HG03159 (cell line): Measurements from ENCODE around the gene WDFY2.

ENCODE experiments used
- ATAC-seq: cut with Tn5 transposase; IDR thresholded peaks from one replicate; pipeline ENCODE4 v1.9.1; 2021; ENCODE audit warnings: mild to moderate bottlenecking, moderate library complexity; ENCODE audit not compliant: unreplicated experiment

WDFY2 gene

DNA sequence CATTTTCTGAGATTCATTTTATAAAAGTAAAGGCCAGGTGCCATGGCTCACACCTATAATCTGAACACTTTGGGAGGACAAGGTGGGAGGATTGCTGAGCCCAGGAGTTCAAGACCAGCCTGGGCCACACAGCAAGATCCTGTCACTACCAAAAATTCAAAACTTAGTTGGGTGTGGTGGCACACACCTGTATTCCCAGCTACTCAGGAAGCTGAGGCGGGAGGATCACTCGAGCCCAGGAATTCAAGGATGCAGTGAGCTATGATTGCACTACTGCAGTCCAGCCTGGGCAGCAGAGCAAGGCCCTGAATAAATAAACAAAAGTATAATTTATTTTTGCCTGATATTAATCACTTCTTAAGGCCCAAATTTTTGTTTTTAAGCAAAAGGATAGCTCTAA, 179.2 kb downstream of the WDFY2 start:
- ATAC-seq, result no peak

DNA sequence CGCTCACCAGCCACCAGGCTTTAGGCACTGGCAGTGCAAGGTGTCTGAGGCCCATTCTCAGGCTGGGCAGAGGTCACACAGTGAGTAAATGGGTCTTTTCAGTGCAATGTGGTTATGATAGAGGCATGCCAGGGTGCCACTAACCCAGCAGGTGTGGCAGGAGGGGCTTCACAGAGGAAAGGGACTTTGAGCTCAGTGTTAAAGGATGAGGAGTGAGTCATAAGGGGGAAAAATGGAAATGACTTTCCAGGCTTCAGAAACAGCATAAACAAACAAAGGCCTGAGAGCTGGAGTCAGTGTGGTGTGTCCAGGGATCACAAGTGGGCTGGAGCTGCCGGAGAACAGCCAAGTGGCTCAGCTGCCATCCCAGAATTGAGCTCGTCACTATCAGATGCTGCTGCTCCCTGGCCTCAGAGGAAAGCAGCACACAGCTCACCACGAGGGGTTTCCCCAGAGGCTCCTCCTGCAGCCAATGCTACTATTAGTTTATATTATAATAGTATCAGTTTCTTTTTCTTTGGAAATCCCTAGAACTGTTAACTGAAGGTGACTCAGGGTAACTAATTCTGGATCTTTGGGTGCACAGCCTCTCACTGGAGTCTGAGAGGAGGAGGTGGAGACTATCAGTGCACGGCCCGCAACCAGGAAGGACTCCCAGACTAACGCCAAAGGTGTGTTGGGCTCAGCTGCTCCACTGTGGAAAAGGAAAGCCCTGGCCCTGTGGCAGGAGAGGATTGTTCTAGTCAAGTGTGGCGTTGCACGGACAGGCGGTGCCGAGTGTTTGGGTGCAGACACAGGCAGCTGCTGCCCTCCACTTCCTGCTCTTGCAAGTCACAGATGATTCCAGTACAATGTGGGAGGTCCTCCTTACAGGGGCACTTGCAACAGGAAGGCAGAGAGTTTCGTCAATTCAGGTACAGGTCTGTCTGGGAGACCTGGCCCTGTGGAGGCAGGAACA, 180.2 kb downstream of the WDFY2 start:
- ATAC-seq, result peak; percentile 89

DNA sequence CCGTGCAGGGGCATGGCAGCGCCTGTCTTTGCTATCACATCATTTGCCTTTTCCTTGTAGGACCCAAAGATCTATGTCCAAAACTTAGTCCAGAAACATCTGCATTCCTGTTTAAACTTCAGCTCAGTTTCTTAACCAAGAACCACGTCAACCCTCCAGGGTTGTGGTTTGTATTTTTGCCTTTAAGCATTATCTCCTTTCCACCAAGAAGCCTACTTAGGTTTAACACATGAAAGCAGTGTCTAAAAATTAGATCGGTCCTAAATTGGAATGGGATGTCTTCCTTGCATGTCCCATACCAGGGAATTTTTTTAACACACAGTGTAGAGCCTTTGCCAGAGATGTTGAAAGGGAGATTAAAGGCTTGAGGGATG, 180.9 kb downstream of the WDFY2 start:
- no peak for ATAC-seq

DNA sequence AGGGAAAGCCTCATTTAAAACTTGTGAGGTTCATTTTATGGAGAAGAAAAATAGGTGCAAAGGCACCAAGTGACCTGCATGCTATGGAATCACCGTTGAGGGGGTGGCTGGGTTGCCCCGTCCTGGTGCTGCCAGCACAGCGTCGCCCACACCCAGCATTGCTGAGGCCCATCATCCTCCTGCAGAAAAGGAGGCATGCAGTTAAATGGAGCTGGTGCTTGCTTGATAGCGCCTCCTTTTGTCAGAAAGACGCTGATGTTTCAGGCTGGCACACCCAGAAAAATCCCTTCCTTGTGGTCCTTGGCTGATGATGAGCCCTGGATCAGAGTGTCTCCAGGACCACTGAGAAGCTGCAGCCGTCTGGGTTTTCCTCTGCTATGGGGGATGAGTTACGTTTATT, 182.8 kb downstream of the WDFY2 start:
- no peak for ATAC-seq

DNA sequence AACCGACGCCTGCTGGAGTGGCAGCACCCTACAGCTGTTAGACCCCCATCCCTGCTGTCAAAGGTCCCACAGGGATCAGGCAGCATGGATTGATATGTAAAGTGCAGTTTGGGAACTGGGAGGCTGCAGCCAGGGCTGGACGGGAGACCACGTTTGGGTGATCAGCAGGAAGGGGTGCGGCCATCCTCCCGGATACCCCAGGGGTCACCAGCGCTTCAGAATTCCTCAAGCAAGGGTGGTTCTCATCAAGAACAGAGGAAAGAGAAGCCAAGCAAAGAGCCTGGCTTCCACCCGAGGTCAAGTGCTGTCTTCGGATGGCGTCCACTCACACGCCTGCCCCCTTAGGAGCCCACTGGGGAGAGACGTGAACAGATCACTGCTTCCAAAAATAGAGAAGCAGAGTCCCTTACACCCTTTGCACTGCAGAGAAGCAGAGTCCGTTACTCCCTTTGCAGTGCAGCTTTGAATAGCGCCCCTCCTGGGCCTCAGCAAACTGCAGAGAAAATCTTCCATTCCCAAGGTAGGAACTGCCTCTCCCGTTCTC, 184.2 kb downstream of the WDFY2 start:
- ATAC-seq, result no peak

DNA sequence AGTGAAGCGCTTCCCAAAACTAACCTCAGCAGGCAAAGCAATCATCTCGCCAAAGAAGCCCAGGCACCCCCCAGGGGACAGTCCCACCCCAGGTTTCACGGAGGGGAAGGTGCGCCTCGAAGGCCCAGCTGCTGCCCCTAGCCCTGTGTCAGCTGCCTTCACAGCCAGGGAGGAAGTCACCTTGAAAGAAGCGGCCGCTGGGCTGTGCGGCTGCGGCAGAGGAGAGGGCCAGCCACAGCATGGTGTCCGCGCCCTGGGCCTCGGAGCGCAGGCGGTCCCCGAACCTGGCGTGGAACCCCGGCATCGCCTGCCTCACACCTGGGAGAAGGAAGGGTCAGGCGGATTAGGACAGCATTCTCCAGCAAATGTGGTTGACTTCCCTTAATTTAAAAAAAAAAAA, 184.7 kb downstream of the WDFY2 start:
- ATAC-seq, result no peak

DNA sequence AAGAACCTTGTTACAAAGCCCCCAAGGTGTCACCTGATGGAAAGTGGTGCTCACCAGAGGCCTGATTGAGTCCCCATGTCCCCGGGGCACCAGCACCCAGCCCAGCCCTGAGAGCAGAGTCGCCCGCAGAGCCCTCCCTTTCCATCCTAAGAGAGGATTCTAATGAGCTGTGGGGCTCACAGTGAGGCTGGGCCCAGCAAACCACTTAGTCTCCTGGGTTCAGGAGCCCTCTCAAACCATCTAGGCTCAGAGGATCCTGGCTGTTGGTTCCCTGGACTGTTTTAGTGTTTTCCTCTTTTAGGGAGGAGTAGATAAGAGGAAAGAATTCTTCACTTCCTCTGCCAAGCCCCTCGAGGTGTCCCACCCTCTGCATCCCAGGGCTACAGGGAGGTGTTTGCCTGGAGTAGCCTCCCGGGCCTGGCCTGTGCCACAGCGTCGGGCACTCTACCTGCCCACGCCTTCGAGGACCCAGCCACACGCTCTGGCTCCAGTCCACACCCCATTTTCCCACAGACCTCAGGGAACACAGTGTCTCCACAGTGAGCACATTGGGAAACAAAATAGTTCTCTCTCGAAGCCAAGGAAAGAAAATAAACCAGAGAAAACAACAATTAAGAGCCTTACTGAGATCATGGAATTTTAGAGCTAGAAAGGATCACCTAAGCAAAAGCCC, 185.3 kb downstream of the WDFY2 start:
- no peak for ATAC-seq

DNA sequence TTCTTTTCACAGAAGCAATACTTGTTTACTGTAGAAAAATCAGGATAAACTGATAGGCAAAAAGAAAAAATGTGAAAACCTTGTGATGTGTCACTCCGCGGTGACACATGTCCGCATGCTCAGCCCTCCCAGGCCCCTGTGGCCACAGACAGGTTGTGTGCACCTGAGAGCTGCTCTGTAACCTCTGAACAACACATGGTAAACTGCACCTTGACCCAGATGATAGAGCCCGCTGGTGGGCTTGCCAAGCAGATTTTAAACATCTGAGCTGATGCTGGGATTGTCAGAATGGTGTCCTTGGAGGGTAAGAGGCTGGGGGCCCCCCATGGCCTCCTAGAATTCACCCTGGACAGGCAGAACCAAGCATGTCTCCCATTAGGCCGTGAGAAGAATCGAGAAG, 185.9 kb downstream of the WDFY2 start:
- ATAC-seq, result no peak

DNA sequence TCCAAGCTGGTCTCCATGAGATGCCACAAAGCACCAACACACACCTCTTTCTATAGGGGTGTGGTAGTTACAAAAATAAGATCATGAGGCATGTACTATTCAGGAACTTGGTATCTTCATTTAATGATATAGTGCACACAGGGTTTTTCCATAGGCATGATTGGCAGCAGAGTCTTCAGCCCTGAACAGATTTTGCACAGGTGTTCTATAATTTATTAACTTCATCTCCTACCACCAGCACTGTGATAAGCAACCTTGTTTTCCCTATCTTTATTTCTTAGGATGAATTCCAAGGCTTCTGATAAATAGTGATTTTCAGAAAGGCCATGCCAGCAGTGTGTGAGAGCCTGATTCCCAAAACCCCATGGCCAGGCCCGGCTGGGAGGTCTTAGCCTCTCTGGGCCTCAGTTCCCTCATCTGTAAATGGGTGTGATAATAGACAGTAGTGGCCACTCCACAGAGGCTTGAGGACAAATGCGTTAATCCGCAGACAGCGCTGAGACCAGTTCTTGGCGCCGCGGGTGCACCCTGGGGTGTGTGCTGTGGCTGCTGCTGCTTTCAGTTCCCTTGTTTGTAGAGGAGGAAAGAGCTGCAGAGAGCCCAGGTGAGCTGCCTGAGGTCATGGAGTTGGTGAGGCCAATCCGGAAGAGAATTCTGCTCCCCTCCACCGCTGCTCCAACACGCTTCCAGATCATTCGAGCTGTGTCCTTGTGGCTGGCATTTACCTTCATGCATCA, 186.6 kb downstream of the WDFY2 start:
- no peak for ATAC-seq

DNA sequence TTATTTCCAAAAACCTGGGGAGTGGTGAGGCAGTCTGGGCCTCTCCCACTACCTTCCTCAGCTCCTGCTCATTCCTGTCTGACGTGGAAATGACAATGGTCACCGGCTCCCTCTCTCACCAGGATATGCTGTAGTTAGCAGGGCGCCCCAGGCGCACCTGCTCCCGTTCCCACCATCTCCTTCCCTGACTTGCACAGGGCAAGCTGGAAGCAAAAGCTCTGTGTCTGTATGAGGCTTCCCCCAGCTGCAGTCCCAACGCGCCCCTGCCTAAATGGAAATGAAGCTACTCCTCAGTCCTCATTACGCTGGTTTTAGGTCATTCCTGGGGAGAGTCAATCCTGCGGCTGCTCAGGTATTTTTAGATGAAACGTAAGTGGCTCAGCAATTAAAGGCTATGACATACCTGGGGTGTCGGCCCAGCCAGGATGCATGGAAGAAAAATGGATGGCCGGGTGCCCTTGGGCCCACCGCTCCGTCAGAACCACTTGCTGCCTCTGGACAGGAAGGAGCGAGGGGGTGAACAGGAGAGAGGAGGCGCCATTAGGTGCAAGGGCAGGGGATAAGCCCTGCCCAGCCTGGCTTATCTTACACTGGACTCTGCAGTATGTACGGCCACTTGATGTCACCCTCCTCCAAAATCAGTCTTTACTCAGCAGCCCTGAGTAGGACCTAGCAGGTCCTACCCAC, 187.3 kb downstream of the WDFY2 start:
- no peak for ATAC-seq

DNA sequence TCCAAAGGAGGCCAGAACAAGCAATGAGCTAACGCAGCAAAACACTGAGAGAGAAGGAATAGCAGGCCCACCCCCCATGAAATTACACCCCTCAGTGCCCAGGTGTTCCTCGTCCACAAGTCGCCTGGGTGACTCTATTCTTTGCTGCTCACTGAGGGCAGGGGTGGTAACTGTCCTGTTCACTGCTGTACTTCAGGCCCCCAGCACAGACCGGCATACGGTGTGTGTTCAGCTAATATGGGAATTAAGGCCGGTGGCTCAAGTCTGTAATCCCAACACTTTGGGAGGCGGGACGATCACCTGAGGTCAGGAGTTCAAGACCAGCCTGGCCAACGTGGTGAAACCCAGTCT, 187.8 kb downstream of the WDFY2 start:
- ATAC-seq, result no peak

DNA sequence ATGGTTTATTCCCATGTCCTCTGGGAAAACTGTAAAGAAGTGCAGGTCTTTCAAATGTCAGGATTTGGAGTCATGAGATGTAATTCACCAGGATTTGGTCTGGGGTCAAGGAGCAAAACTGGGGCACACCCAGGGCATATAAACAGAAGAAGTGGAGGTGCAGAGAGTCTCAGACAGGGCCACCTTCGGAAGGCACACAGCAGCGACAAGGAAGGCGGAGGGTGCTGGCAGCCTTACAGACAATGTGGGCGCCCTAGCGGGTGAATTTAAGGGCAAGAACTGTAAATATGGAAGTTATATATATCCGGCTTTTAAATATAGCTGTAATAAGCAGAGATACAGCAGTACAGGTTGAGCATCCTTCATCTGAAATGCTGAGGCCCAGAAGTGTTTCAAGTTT, 188.5 kb downstream of the WDFY2 start:
- ATAC-seq, result no peak

DNA sequence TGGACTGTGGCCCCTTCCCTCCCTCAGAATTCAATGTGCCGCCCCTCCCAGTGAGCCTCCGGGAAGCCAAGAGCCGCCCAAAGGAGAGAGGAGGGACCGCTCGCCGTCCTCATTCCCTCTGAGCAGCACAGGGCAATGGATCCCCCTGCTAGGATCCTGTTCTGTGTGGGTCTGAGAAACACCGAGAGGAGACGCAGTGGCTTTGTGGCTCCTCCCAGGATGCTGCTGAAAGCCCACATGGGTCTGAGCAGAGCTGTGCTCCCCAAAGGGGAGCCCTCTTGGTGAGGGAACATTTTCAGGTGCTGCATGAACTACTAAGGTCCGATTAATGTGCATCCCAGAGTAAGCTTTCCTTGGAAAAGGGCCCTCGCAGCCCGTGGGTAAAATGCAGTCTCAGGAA, 189.3 kb downstream of the WDFY2 start:
- no peak for ATAC-seq

DNA sequence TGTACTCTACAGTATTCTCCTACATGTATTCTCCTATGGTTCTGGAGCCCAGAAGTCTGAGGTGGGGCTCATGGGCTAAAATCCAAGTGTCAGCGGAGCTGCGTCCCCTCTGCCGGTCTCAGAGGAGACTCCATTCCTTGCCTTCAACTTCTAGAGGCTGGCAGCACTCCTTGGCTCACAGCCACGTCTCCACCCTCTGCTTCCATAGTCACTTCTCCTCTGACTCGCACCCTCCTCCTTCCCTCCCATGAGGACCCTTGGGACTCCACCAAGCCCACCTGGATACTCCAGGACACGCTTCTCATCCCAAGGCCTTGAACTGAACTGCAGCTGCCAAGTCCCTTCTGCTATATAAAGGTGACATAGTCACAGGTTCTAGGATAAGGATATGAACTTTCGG, 191.9 kb downstream of the WDFY2 start:
- no peak for ATAC-seq

DNA sequence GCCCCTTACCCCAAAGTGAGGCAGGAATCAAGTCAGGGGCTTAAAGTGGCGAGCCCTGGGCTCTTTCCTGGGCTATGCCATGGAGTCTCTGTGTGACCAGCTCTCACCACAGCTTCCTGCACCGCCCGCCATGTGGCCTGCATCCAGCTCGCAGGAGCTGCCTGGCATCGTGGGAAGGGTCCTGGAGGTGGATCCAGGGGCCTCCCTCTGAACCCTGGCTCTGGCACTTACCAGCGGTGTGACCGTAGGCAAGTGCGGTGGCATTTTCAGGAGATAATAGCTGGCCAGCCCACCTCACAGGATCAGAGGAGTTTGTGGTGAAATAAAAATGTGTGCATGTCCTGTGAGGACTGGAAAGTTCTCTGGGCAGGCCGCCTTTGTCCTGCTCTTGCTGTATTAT, 193.7 kb downstream of the WDFY2 start:
- no peak for ATAC-seq

DNA sequence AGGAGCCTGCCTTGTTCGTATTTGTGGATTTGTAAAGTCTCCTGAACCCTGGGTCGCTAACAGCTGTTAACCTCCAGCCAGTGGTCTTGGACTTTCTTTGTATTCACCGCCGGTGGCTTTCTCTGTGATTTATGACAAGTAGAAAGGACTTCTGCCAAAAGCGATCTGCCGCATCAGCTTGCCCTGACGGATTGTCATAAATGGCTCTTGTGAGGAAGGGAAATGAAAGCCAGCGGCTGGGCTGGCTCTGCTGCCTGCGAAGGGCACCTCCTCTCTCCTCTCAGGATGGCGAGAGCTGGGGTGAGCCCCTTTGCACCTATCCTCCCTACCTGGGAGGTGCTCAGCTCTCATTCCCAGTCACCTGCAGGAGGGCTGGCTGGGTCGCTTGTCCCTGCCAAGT, 194.1 kb downstream of the WDFY2 start:
- no peak for ATAC-seq

DNA sequence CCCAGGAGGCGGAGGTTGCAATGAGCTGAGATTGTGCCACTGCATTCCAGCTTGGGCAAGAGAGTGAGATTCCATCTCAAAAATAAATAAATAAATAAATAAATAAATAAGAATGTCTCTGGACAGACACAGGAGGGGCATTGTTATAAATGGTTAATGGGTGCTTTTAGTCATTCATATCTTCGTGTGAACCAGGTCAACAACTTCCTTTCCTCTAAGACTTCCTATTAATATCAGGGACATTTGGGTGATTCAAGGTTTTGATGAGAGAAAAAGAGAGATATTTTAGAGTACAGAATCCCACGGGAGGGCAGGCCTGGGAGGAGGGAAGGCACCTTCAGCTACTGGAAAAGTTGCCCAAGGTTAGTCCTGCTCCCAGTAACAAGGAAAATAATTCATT, 195.8 kb downstream of the WDFY2 start:
- no peak for ATAC-seq

DNA sequence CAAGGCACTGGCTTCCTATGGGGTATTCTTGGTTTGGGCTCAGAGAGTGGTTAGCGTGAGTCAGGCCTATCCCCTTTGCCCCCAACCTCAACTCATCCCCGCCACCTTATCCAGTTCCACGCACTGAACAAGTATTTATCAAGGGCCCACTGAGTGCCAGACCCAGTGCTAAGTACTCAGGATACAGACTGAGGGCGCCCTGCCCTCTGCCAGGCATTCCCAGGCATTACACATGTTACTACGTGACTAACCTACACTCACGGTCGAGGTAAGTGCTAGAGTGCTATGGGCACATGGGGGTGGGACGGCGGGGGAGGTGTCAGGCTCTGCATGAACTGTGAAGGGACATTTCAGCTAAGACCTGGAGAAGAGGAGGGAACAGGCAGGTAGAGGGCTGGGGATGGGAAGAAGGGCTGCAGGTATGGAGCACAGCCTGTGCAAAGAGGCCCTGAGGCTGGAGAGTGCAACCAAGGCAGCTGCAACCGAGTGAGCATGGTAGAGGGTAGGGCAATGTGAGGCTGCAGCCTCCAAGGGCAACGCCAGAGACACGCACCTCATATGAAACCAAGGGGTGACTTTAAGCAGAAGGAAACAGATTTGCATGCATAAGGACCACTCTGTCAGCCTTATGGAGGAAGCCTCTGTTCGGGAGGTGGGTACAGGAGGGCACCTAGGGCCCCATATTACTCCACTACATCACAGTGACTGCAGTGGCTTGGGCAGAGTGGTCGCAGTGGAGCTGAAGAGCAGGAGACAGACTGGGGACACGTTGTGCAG, 197.2 kb downstream of the WDFY2 start:
- ATAC-seq, result no peak

DNA sequence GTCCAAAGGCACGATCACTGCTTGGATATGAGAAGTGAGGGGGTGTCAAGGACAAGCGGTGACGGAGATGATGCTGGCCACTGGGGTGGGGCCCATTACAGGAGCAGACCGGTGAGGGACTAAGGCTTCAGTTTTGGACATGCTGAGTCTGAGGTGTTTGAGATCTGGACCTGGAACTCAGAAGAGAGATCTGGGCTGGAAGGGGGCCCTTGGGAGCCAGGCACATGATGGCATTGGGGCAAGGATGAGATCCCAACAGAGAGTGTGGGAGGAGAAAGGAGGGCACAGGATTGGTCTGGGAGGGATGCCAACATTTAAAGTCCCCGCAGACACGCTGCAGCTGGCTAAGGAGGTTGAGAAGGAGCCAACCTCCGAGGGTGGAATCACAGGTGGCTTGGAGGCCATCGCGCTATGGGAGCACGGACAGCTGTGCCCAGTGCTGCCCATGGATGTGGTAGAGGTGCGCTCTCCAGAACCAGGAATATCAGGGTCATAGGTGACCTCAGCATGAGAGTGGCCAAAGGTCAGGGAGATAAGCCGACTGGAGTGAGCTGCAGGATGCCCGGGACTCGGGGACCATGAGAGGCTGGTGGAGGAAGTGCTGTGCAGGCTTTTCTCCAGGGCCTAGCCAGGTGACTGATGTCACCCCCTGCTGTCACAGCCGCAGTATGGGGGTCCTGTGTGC, 197.9 kb downstream of the WDFY2 start:
- no peak for ATAC-seq
